H9 (cell line): ENCODE measurements around the gene TMEM45B. TPM values are rescaled to one million over a fixed set of nuclear protein-coding genes. Genes with fewer than 3 reads are reported as not detected.

ENCODE experiments used
- DNase-seq: peaks from one replicate; pipeline ENCODE4 v3.0.0-alpha.2; 2017
- H2AFZ ChIP-seq: one replicate; pipeline ENCODE4 v1.6.1; 2013; ENCODE audit warnings: mild to moderate bottlenecking, low read length, control low read depth, moderate library complexity
- H2AK5ac ChIP-seq: 2 replicates; pipeline ENCODE4 v1.6.1; 2013; ENCODE audit warnings: low read length, control low read depth, mixed read lengths; ENCODE audit not compliant: insufficient read length
- H2BK120ac ChIP-seq: one replicate; pipeline ENCODE4 v1.6.1; 2013; ENCODE audit warnings: low read depth, mild to moderate bottlenecking, low read length, control low read depth, inconsistent platforms; ENCODE audit not compliant: poor library complexity, severe bottlenecking
- H2BK12ac ChIP-seq: 2 replicates; pipeline ENCODE4 v1.6.1; 2013; ENCODE audit warnings: low read length, control low read depth, mixed read lengths, low read depth; ENCODE audit not compliant: insufficient read length
- H2BK15ac ChIP-seq: 2 replicates; pipeline ENCODE4 v1.6.1; 2013; ENCODE audit warnings: low read depth, low read length, control low read depth
- H2BK20ac ChIP-seq: one replicate; pipeline ENCODE4 v1.6.1; 2013; ENCODE audit warnings: low read depth, mild to moderate bottlenecking, low read length, control low read depth, inconsistent platforms; ENCODE audit not compliant: poor library complexity, severe bottlenecking
- H2BK5ac ChIP-seq: 2 replicates; pipeline ENCODE4 v1.6.1; 2013; ENCODE audit warnings: low read length, control low read depth, mixed read lengths; ENCODE audit not compliant: insufficient read length
- H3K14ac ChIP-seq: 2 replicates; pipeline ENCODE4 v1.6.1; 2013; ENCODE audit warnings: low read length, control low read depth; ENCODE audit not compliant: insufficient read depth
- H3K18ac ChIP-seq: 2 replicates; pipeline ENCODE4 v1.6.1; 2013; ENCODE audit warnings: low read depth, mild to moderate bottlenecking, mixed read lengths, low read length, control low read depth; ENCODE audit not compliant: insufficient read length
- H3K23ac ChIP-seq: 2 replicates; pipeline ENCODE4 v1.6.1; 2013; ENCODE audit warnings: low read length, control low read depth, mixed read lengths, low read depth; ENCODE audit not compliant: insufficient read length
- H3K23me2 ChIP-seq: 2 replicates; pipeline ENCODE4 v1.6.1; 2013; ENCODE audit warnings: low read depth, mild to moderate bottlenecking, mixed read lengths, low read length, control low read depth; ENCODE audit not compliant: insufficient read length, poor library complexity, severe bottlenecking
- H3K27ac ChIP-seq: 2 replicates; pipeline ENCODE4 v1.5.1; 2013; ENCODE audit warnings: low read length, control low read depth, mixed read lengths, low read depth; ENCODE audit not compliant: insufficient read length
- H3K27me3 ChIP-seq: 2 replicates; pipeline ENCODE4 v1.6.1; 2013; ENCODE audit warnings: low read length, control low read depth, inconsistent platforms; ENCODE audit not compliant: insufficient read depth
- H3K4ac ChIP-seq: 2 replicates; pipeline ENCODE4 v1.6.1; 2013; ENCODE audit warnings: low read depth, mild to moderate bottlenecking, control low read depth, inconsistent platforms, low read length, moderate library complexity
- H3K4me1 ChIP-seq: 2 replicates; pipeline ENCODE4 v1.6.1; 2013; ENCODE audit warnings: low read length, control low read depth, inconsistent platforms; ENCODE audit not compliant: insufficient read depth
- H3K4me2 ChIP-seq: 2 replicates; pipeline ENCODE4 v1.6.1; 2013; ENCODE audit warnings: low read length, control low read depth, mixed read lengths; ENCODE audit not compliant: insufficient read length, insufficient read depth
- H3K56ac ChIP-seq: 2 replicates; pipeline ENCODE4 v1.6.1; 2013; ENCODE audit warnings: low read depth, mild to moderate bottlenecking, mixed read lengths, low read length, control low read depth; ENCODE audit not compliant: insufficient read length
- H3K79me1 ChIP-seq: 2 replicates; pipeline ENCODE4 v1.6.1; 2013; ENCODE audit warnings: low read depth, mild to moderate bottlenecking, moderate library complexity, low read length, control low read depth, inconsistent platforms; ENCODE audit not compliant: insufficient read depth, poor library complexity, severe bottlenecking
- H3K79me2 ChIP-seq: 2 replicates; pipeline ENCODE4 v1.6.1; 2013; ENCODE audit warnings: low read length, control low read depth, inconsistent platforms; ENCODE audit not compliant: insufficient read depth
- H3K9ac ChIP-seq: 2 replicates; pipeline ENCODE4 v1.6.1; 2013; ENCODE audit warnings: low read length, control low read depth, mixed read lengths; ENCODE audit not compliant: insufficient read length; ENCODE audit errors: extremely low read depth
- H3K9me3 ChIP-seq: one replicate; pipeline ENCODE4 v1.6.1; 2013; ENCODE audit warnings: low read depth, low read length, inconsistent platforms; ENCODE audit not compliant: control insufficient read depth
- H3T11ph ChIP-seq: one replicate; pipeline ENCODE4 v1.6.1; 2013; ENCODE audit warnings: mild to moderate bottlenecking, low read length, control low read depth, inconsistent platforms
- H4K20me1 ChIP-seq: one replicate; pipeline ENCODE4 v1.6.1; 2013; ENCODE audit not compliant: control insufficient read depth, insufficient read length, insufficient read depth
- H4K5ac ChIP-seq: 2 replicates; pipeline ENCODE4 v1.6.1; 2013; ENCODE audit warnings: low read depth, mild to moderate bottlenecking, mixed read lengths, low read length, control low read depth; ENCODE audit not compliant: insufficient read length
- H4K8ac ChIP-seq: replicated peaks from 2 replicates; pipeline ENCODE4 v1.6.1; 2013; ENCODE audit warnings: low read length, control low read depth, mixed read lengths, low read depth; ENCODE audit not compliant: insufficient read length
- H4K91ac ChIP-seq: 2 replicates; pipeline ENCODE4 v1.6.1; 2013; ENCODE audit warnings: low read depth, mild to moderate bottlenecking, moderate library complexity, mixed read lengths, low read length, control low read depth; ENCODE audit not compliant: insufficient read length
- H3K27ac Mint-ChIP-seq, 3 experiments: 2 replicates in 2 of 3; 3 replicates in 1 of 3; pipeline ENCODE4 v1.8.0; 2020 to 2021; ENCODE audit warnings: mixed read lengths in 3 of 3, mild to moderate bottlenecking in 1 of 3, moderate library complexity in 1 of 3
- H3K27me3 Mint-ChIP-seq: 2 replicates; pipeline ENCODE4 v1.8.0; 2021; ENCODE audit warnings: low read depth, mild to moderate bottlenecking, moderate library complexity, mixed read lengths
- H3K36me3 Mint-ChIP-seq, 3 experiments: 2 replicates in 2 of 3; 3 replicates in 1 of 3; pipeline ENCODE4 v1.8.0; 2020 to 2021; ENCODE audit warnings: low read depth in 3 of 3, mixed read lengths in 3 of 3; ENCODE audit not compliant: insufficient read depth in 1 of 3
- H3K4me1 Mint-ChIP-seq, 2 experiments: 2 replicates each; pipeline ENCODE4 v1.8.0; 2020; ENCODE audit warnings: mixed read lengths in 2 of 2
- H3K4me3 Mint-ChIP-seq, 2 experiments: 2 replicates in 1 of 2; 3 replicates in 1 of 2; pipeline ENCODE4 v1.8.0; 2020 to 2021; ENCODE audit warnings: mild to moderate bottlenecking in 2 of 2, mixed read lengths in 2 of 2, moderate library complexity in 1 of 2
- H3K9me3 Mint-ChIP-seq, 2 experiments: 2 replicates in 1 of 2; 3 replicates in 1 of 2; pipeline ENCODE4 v1.8.0; 2020; ENCODE audit warnings: mild to moderate bottlenecking in 2 of 2, mixed read lengths in 2 of 2, moderate library complexity in 1 of 2
- WGBS: extraction: QIAGEN DNeasy Blood & Tissue Kit; methylation state at CpG from one replicate; pipeline ENCODE4 v1.1.7; 2013; ENCODE audit warnings: missing lambda C conversion rate, low lambda C conversion rate, mixed read lengths; ENCODE audit not compliant: insufficient read length; ENCODE audit errors: extremely low coverage; 5-methylcytosine and 5-hydroxymethylcytosine counted together
- total RNA-seq: library from RNA; stranded (reverse); gene quantifications from 2 replicates; pipeline ENCODE4 v1.2.1, GENCODE V29; 2021
- TF ChIP-seq, protein P1 (sequence below): fragments of 200-600 bp; sonication (generic); conservative IDR thresholded peaks from 3 replicates; pipeline ENCODE4 v1.8.0; 2021; ENCODE audit warnings: antibody characterized with exemption, mild to moderate bottlenecking

TMEM45B gene
- total RNA-seq, 1 experiment from 2014 or later: 0.70 TPM

DNA sequence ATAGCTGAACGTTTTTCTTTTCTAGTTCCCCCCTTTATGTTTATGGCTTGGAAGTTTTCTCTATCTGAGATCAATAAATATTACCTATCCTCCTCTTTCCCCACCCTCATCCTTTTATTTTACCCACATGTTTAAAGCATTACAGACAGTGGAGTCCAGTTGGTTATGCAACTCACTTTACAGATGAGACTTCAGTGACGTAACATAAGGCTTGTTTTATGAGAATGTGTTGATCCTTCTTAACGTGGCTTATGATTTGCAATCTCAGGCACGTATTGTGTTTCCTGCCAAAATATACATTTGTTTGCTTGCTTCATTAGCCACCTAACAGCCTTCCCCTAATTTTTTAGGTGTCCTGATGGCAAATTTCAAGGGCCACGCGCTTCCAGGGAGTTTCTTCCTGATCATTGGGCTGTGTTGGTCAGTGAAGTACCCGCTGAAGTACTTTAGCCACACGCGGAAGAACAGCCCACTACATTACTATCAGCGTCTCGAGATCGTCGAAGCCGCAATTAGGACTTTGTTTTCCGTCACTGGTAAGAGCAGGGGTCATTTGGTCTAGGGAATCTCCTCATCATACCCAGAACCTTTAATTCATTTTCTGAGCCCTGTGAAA lies 36.6 kb downstream of the TMEM45B start:
- Histone ChIP-seq H2AFZ (no peak overlapping the region), H3K4ac (no peak overlapping the region), H3K79me2 (no peaks in the 10 kb centered on the region), H3K27me3 (no peaks in the 10 kb centered on the region), H3T11ph (no peak overlapping the region), H3K14ac (no peak overlapping the region), H3K27ac (no peak overlapping the region), H3K4me2 (no peak overlapping the region), H2BK120ac (no peak overlapping the region), H2BK15ac (no peak overlapping the region), H2BK20ac (no peak overlapping the region), H4K8ac (no peak overlapping the region), H4K5ac (no peak overlapping the region), H3K23ac (no peak overlapping the region), H2BK5ac (no peak overlapping the region), H3K9me3 (no peaks in the 10 kb centered on the region), H3K23me2 (no peaks in the 10 kb centered on the region), H3K4me1 (no peaks in the 10 kb centered on the region), H2AK5ac (no peak overlapping the region), H3K79me1 (no peaks in the 10 kb centered on the region), H2BK12ac (no peak overlapping the region), H3K18ac (no peak overlapping the region), H4K91ac (no peak overlapping the region), H3K56ac (no peak overlapping the region), H3K9ac (no peak overlapping the region), H4K20me1 (no peaks in the 10 kb centered on the region)
- H3K27ac Mint-ChIP-seq: peak overlapping the region in 1 of 3 experiments; percentile 89; a peak in 2 of 7 replicates
- no peaks in the 10 kb centered on the region for H3K9me3 Mint-ChIP-seq
- no peak for DNase-seq
- no CpG with 5 or more reads among the region's 15 CpGs for WGBS
- no peak overlapping the region for H3K4me3 Mint-ChIP-seq
- H3K4me1 Mint-ChIP-seq: peaks cover 0 to 3% of the 10 kb centered on the region in 2 experiments; a peak in 2 of 4 replicates
- H3K36me3 Mint-ChIP-seq: no peaks in the 10 kb centered on the region; a peak in 1 of 7 replicates
- H3K27me3 Mint-ChIP-seq: no peaks in the 10 kb centered on the region; the same call in 1 of the 2 replicates
- TF ChIP-seq, protein P1, sequence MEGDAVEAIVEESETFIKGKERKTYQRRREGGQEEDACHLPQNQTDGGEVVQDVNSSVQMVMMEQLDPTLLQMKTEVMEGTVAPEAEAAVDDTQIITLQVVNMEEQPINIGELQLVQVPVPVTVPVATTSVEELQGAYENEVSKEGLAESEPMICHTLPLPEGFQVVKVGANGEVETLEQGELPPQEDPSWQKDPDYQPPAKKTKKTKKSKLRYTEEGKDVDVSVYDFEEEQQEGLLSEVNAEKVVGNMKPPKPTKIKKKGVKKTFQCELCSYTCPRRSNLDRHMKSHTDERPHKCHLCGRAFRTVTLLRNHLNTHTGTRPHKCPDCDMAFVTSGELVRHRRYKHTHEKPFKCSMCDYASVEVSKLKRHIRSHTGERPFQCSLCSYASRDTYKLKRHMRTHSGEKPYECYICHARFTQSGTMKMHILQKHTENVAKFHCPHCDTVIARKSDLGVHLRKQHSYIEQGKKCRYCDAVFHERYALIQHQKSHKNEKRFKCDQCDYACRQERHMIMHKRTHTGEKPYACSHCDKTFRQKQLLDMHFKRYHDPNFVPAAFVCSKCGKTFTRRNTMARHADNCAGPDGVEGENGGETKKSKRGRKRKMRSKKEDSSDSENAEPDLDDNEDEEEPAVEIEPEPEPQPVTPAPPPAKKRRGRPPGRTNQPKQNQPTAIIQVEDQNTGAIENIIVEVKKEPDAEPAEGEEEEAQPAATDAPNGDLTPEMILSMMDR: no peak
